GM18507 (cell line): ENCODE results near the gene ARRDC1.
"Not testable (repeated sequence)": the region's sequence is repeated elsewhere in the genome, so short reads cannot be mapped to it uniquely, and the experiment has no call there.

Source experiments
- DNase-seq: peaks from one replicate; pipeline ENCODE4 v3.0.0; 2011; ENCODE audit warnings: low read depth; ENCODE audit not compliant: insufficient read length; ENCODE audit errors: extremely low spot score
- FAIRE-seq: peaks from 2 replicates; lab custom pipeline; 2011; peaks lifted over from hg19 to GRCh38; lab: Jason Lieb, UNC

The ARRDC1 gene

GRCh38 chr9:137611623-137612609, 6.4 kb downstream of the ARRDC1 start:
- DNase-seq, result no peak
- FAIRE-seq, result no peak

- FAIRE-seq (no peak), DNase-seq (no peak)
Measured at GRCh38 chr9:137612741-137613142, 7.3 kb downstream of the ARRDC1 start.

GRCh38 chr9:137613259-137613658, 7.8 kb downstream of the ARRDC1 start:
- no peak for DNase-seq

DNA sequence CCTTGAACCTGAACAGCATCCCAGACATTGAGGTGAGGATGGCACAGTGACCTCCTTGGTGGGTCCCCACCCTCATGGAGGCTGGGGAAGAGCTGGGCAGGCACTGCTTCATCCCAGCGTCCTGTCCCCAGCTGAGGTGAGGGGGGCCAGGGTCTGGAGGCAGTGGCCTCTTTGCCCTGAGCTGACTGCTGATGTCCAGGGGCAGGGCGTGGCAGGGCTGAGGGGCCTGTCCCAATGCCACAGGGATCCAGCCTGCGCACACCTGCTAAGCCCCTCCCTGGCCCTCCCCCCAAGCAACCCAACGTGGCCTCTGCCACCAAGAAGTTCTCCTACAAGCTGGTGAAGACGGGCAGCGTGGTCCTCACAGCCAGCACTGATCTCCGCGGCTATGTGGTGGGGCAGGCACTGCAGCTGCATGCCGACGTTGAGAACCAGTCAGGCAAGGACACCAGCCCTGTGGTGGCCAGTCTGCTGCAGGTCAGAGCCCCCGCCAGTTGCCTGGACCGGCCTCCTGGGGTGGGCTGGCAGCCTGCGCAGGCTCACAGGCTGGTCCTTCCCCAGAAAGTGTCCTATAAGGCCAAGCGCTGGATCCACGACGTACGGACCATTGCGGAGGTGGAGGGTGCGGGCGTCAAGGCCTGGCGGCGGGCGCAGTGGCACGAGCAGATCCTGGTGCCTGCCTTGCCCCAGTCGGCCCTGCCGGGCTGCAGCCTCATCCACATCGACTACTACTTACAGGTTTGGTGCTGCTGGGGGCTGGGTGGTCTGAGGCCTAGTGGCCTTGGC, 8.4 kb downstream of the ARRDC1 start:
- no peak for DNase-seq
- FAIRE-seq, result no peak

More at GRCh38 chr9:137613259-137613658, 7.8 kb downstream of the ARRDC1 start:
- FAIRE-seq, result no peak

- DNase-seq (no peak), FAIRE-seq (no peak)
Measured at GRCh38 chr9:137614631-137615386, 9.3 kb downstream of the ARRDC1 start.

DNA sequence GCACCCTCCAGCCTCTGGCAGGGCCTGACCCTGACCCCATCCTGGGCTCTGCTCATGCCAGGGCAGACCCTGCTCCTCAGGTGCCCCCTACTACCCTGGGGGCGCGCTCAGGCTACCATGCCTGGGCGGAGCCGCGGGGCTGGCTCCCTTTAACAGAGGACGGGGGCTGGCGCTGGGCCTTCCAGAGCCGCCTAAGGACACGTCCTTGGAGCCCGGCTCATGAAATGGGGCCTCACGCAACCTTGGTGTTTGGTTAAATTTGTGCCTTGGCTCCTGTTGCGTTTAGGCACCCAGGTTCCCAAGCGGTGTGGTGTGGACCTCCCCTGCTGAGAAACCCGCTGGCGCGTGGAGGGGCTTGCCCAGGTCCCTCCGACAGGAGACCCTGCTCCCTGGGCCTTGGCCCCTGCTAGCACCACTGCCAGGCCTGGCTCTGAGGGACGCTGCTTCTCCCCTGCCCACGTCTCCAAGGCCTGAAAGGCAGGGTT, 9.9 kb downstream of the ARRDC1 start:
- no peak for DNase-seq
- no peak for FAIRE-seq

- FAIRE-seq, result peak; percentile 64
- DNase-seq, result peak; percentile 93
Measured at GRCh38 chr9:137618105-137619067, 12.9 kb downstream of the ARRDC1 start, which contains the start of gene EHMT1. Gene EHMT1 (plus strand): TSS chr9:137619005. CDS start chr9:137619029, 24 bp downstream.

DNA sequence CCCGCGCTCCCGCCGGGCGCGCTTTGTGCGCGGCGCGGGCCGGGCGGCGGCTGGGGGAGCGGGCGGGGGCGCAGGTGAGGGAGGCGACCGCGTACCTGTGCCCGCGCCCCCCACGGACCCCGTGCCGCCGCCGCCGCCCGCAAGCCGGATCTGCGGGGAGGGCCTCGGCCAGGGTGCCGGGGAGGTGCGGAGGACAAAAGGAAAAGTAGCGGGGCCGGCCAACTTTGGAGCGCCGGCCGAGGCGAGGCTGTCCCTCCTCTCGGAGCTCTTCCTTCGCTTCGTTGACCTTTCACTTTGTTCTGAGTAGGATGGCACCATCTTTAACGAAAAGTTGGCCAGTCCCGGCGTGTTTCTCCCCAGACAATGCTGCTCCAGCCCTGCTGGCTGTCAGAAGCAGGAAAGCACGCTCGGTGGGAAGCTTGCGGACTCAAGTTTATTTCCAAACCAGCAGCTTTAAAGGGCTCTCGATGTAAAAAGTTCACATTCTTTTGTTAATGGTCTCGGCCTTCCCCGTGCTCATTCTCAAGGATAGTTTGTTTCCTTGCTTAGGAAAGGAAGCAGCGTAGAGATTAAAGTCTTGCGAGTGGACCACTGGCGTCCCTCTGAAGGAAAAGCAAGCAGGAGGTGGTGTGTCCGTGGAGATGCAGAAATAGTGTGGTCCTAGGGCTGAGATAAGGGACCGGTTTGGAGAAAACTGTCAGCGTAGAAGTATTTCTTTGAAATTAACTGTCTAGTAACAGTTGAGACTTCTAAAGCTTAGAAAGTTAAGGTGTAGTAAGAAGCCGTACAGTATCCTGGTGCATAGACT, 14.0 kb downstream of the ARRDC1 start:
- DNase-seq, result peak; percentile 37
- no peak for FAIRE-seq

DNA sequence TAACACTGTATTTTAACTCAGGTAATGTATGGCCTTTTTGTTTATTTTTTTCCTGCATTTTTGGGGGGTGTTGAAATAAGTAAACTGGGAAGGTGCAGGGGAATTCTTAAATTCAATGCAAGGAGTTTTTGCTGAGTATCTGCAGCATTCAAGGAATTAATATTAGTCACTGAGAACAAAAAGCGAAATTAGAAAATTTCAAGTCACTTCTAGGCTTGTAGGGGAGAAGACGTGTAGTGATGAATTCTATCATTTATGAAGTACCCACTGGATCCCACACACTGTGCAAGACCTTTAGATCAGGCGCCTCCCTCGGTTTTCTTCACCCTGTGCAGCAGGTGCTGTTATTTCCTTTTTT, 14.5 kb downstream of the ARRDC1 start:
- DNase-seq, result no peak
- peak; percentile 46 for FAIRE-seq

- DNase-seq (no peak), FAIRE-seq (no peak)
Measured at GRCh38 chr9:137620581-137620980, 15.1 kb downstream of the ARRDC1 start.

DNA sequence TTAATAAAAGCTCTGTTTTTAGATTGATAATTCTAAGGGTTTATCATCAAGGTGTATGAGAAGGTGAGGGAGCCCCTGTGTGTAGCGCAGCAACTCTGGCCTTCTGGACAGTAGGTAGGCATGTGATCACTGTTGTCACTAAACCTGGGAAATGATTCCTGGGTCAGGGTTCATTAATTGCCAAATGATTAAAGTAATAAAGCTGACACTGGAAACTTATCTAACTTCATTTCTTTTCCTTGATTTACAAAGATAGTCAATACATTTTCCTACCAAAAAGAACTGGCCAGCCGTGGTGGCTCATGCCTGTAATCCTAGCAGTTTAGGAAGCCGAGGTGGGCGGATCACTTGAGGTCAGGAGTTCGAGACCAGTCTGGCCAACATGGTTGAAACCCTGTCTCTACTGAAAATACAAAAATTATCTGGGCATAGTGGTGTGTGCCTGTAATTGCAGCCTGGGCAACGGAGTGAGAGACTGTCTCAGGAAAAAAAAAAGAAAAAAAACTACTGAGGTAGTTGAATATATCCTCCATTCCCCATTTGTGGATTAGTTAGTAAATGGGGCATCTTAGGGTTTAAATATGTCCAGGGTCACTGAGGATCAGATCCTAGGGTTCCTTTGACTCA, 15.8 kb downstream of the ARRDC1 start:
- no peak for DNase-seq
- peak; percentile 24 for FAIRE-seq

- not testable (repeated sequence) for FAIRE-seq
Measured at GRCh38 chr9:137622211-137622610, 16.7 kb downstream of the ARRDC1 start.

GRCh38 chr9:137626464-137626863, 21.0 kb downstream of the ARRDC1 start:
- DNase-seq (no peak), FAIRE-seq (no peak)

More at GRCh38 chr9:137622211-137622610, 16.7 kb downstream of the ARRDC1 start:
- not testable (repeated sequence) for DNase-seq

GRCh38 chr9:137627406-137627805, 21.9 kb downstream of the ARRDC1 start:
- DNase-seq, FAIRE-seq: not testable (repeated sequence)

DNA sequence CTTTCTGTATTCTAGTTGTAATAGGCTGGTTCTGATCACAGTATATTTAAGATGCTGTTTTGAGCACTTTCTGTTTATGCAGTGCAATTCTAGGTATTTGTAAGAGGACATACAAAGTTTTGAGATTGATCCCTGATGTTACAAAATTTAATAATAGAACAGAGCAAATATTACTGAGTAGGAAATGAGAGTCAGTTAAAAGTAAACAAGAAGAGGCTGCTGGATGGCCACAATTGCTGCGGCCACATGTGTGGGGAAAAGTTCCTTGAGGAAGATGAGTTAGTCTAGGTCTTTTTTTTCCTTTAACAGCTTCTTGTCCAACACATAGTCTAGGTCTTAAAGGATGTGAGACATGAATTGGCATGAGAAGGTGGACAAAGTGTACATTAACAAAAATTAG, 24.6 kb downstream of the ARRDC1 start:
- DNase-seq, result no peak
- no peak for FAIRE-seq

DNA sequence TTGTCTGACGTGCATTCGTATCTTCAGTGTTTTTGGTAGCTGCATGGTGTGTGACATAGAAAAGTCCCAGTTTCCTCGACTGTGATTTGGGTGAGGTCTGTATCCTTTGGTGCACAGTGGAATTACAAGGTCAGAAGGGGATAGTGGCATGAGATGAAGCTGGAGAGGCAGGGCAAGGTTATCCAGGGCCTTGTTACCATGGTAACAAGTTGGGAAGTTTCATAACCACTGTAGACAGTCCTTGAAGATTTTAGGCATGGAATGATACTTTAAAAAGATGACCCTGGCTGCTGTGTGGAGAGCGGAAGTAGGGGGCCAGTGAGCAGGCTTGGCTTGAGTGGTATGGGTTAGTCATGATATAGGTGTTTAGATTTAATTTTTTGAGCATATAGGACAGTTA, 25.2 kb downstream of the ARRDC1 start:
- DNase-seq (no peak), FAIRE-seq (no peak)
